Measurements from ENCODE around the gene DHRS4. TPM values are rescaled to one million over a fixed set of nuclear protein-coding genes. Genes with fewer than 3 reads are reported as not detected.

The DHRS4 gene
- total and polyA plus RNA-seq, 9 of the 15 experiments (the other 6 are each of a cell fraction or from before 2014, with no cell fraction given): 0.51 to 35.9 (median 10.1) TPM

GRCh38 chr14:23915559-23915958 is 38.0 kb upstream of the DHRS4 start:
- Histone ChIP-seq H3K9ac (ENCODE audit: insufficient read depth in 1 of 2, low read depth in 2 of 2, low read length in 2 of 2) (no peak overlapping the region), H3K4me2 (ENCODE audit: insufficient read depth, low read length) (no peak overlapping the region), H2AFZ (ENCODE audit: low read depth, low read length) (no peak overlapping the region), H3K27me3 (ENCODE audit: control insufficient read depth in 2 of 2, insufficient read depth in 2 of 2, low read length in 2 of 2) (no peaks in the 10 kb centered on the region), H3K36me3 (ENCODE audit: control insufficient read depth, insufficient read depth, low read length) (no peaks in the 10 kb centered on the region), H3K27ac (ENCODE audit: extremely low read depth, low read depth, low read length) (no peak overlapping the region), H3K9me3 (replicated peaks; ENCODE audit: control insufficient read depth, insufficient read depth, low read depth, low read length) (no peaks in the 10 kb centered on the region), H3K9me1 (ENCODE audit: control insufficient read depth, insufficient read depth, low read length) (no peaks in the 10 kb centered on the region), H3K4me1 (replicated peaks in 1 of 2; ENCODE audit: control insufficient read depth in 2 of 2, insufficient read depth in 2 of 2, low read length in 2 of 2) (no peaks in the 10 kb centered on the region), H3K4me3 (no peak overlapping the region), H4K20me1 (replicated peaks; ENCODE audit: control insufficient read depth, insufficient read depth, low read length) (no peaks in the 10 kb centered on the region), H3K79me2 (ENCODE audit: control insufficient read depth, insufficient read depth, low read length) (no peaks in the 10 kb centered on the region)
- FAIRE-seq (no peak), DNase-seq (ENCODE audit: extremely low read depth in 1 of 4, low spot score in 3 of 4) (no peak), ATAC-seq (no peak)
- intact Hi-C loops (cut with micrococcal nuclease): loop anchor here (10.0 kb wide), 1 partner anchor 281 kb away; the partner anchor contains the start of gene DHRS2
- 6% methylated on average over 2 of the region's 4 CpGs for WGBS (ENCODE audit: insufficient coverage, low coverage, missing lambda C conversion rate)
- BruUV-seq (replicated peaks): no TSS peak
- CTCF ChIA-PET (ENCODE audit: low intra/inter-chr PET ratio): no interaction called here
- POLR2A ChIA-PET: interaction anchor here (0.6 kb wide), 1 partner anchor 284 kb away, joined by 3 read pairs; no protein-coding TSS in a partner anchor
- in situ Hi-C loops (cut with MboI): no loop called here
- no peak for TF ChIP-seq ZNF830 (CRISPR knock-in tag; IDR thresholded peaks at IDR 0.05)
- no peak for TF ChIP-seq TRIM28 (IDR thresholded peaks at IDR 0.05)
- TF ChIP-seq MXD1 (CRISPR knock-in tag; IDR thresholded peaks at IDR 0.05; ENCODE audit: borderline replicate concordance, poor library complexity, severe bottlenecking): no peak
- no peak for TF ChIP-seq NONO (IDR thresholded peaks at IDR 0.05; ENCODE audit: low read depth in 2 of 2, low read length in 1 of 2)
- no peak for TF ChIP-seq TCF15 (CRISPR knock-in tag; IDR thresholded peaks at IDR 0.05)
- TF ChIP-seq CXXC5 (CRISPR knock-in tag; IDR thresholded peaks at IDR 0.05): no peak
- no peak for TF ChIP-seq FOXK1 (CRISPR knock-in tag; IDR thresholded peaks at IDR 0.05; ENCODE audit: borderline replicate concordance)
- no peak for TF ChIP-seq MAFG (tag; conservative IDR thresholded peaks at IDR 0.05)
- no peak for TF ChIP-seq SRSF7 (optimal IDR thresholded peaks at IDR 0.05; ENCODE audit: low read depth, low read length)
- TF ChIP-seq MGA (IDR thresholded peaks at IDR 0.05): no peak
- no peak for TF ChIP-seq ZNF197 (CRISPR knock-in tag; IDR thresholded peaks at IDR 0.05; ENCODE audit: low read depth)
